RWPE1 (cell line): ENCODE results near the gene FAM193B.
A peak's percentile ranks its signal among the peaks of the same experiment; 100 is the strongest.

ENCODE experiments used
- CTCF ChIA-PET: fragments of 350-600 bp; sonication (Branson Sonifier 250); formaldehyde crosslinking; extraction: SDS; loops from one replicate; lab custom pipeline; 2021; lab: Yijun Ruan, JAX
- POLR2A ChIA-PET: fragments of 400-600 bp; formaldehyde crosslinking; extraction: SDS; loops from one replicate; lab custom pipeline; 2020; ENCODE audit warnings: antibody characterized with exemption; ENCODE audit not compliant: low non-redundant PET; lab: Yijun Ruan, JAX
- DNase-seq: peaks from one replicate; pipeline ENCODE4 v3.0.0; 2012; ENCODE audit warnings: low spot score
- H3K27ac ChIP-seq: fragments of 450-650 bp; 2 replicates; pipeline ENCODE4 v1.5.1; 2017
- CTCF ChIP-seq: fragments of 450-650 bp; conservative IDR thresholded peaks from 2 replicates; pipeline ENCODE4 v1.5.1; 2017; ENCODE audit warnings: low read depth, mild to moderate bottlenecking

FAM193B gene

GRCh38 chr5:177479774-177480173, 74.6 kb downstream of the FAM193B start:
- DNase-seq: no peak
- POLR2A ChIA-PET: interaction anchor here (0.7 kb wide), 2 partner anchors 17 to 54 kb away, joined by 3 to 5 read pairs; no protein-coding TSS in a partner anchor
- TF ChIP-seq CTCF: no peak
- H3K27ac ChIP-seq: peak overlapping the region; percentile 82
- CTCF ChIA-PET: interaction anchor here (0.6 to 2.4 kb wide), 3 partner anchors 12 to 53 kb away, joined by 3 to 14 read pairs (median 4); partner anchors contain the start of gene GRK6

GRCh38 chr5:177478711-177479646, 75.4 kb downstream of the FAM193B start:
- no peak for TF ChIP-seq CTCF
- H3K27ac ChIP-seq: peak overlapping the region; percentile 82
- CTCF ChIA-PET: interaction anchor here (1.3 to 2.4 kb wide), 4 partner anchors 10 to 24 kb away, joined by 4 to 14 read pairs (median 7); no protein-coding TSS in a partner anchor
- POLR2A ChIA-PET: interaction anchor here (1.2 kb wide), 1 partner anchor 89 kb away, joined by 4 read pairs; no protein-coding TSS in a partner anchor
- no peak for DNase-seq

GRCh38 chr5:177477701-177478477, 76.5 kb downstream of the FAM193B start:
- no peak for DNase-seq
- CTCF ChIA-PET: interaction anchor here (1.1 to 2.4 kb wide), 5 partner anchors 11 to 74 kb away, joined by 4 to 14 read pairs (median 5); no protein-coding TSS in a partner anchor
- POLR2A ChIA-PET: interaction anchor here (0.6 to 1.2 kb wide), 4 partner anchors 9 to 88 kb away, joined by 3 to 4 read pairs (median 4); partner anchors contain the start of gene GRK6
- TF ChIP-seq CTCF: no peak
- peak overlapping the region; percentile 82 for H3K27ac ChIP-seq

GRCh38 chr5:177476531-177477233, 77.7 kb downstream of the FAM193B start:
- no peak for TF ChIP-seq CTCF
- CTCF ChIA-PET: interaction anchor here (0.6 to 2.1 kb wide), 3 partner anchors 21 to 40 kb away, joined by 3 to 10 read pairs (median 4); no protein-coding TSS in a partner anchor
- POLR2A ChIA-PET: interaction anchor here (0.8 kb wide), 1 partner anchor 19 kb away, joined by 3 read pairs; no protein-coding TSS in a partner anchor
- DNase-seq: no peak
- peak overlapping the region; percentile 82 for H3K27ac ChIP-seq

- DNase-seq: no peak
- TF ChIP-seq CTCF: no peak
- H3K27ac ChIP-seq: peak overlapping the region; percentile 82
- ChIA-PET POLR2A (no interaction called here), CTCF (interaction anchor here (0.6 to 1.8 kb wide), 2 partner anchors 25 to 39 kb away, joined by 3 to 4 read pairs; no protein-coding TSS in a partner anchor)
Observed at GRCh38 chr5:177475563-177476427, 78.6 kb downstream of the FAM193B start.
